Esophagus squamous epithelium (tissue), 4 donors: ENCODE results near the gene ELOVL6.

Experiments
- CTCF ChIP-seq, 6 experiments: fragments of 450-650 bp in 4 of 6; fragments of 200-600 bp in 2 of 6; sonication (generic) in 2 of 6; IDR thresholded peaks; one replicate each; pipeline ENCODE4 v1.5.1; 2016 to 2019; ENCODE audit warnings: antibody characterized with exemption in 6 of 6, mild to moderate bottlenecking in 4 of 6, moderate library complexity in 4 of 6
- POLR2A ChIP-seq, 4 donors: fragments of 450-650 bp; IDR thresholded peaks; one replicate each; pipeline ENCODE4 v1.6.1; 2017; ENCODE audit warnings: antibody characterized with exemption in 4 of 4, mild to moderate bottlenecking in 4 of 4, moderate library complexity in 3 of 4

- no peak for TF ChIP-seq CTCF (IDR thresholded peaks at IDR 0.05)
- TF ChIP-seq POLR2A (IDR thresholded peaks at IDR 0.05) = no peak
These were observed 123.2 kb downstream of the ELOVL6 start for GRCh38 chr4:110075083-110075738.
